Large intestine (tissue), 3 donors: ENCODE measurements around the gene ERN2. TPM values are rescaled to one million over a fixed set of nuclear protein-coding genes. Genes with fewer than 3 reads are reported as not detected.
A peak's percentile ranks its signal among the peaks of the same experiment; 100 is the strongest.
"Not testable (repeated sequence)": the region's sequence is repeated elsewhere in the genome, so short reads cannot be mapped to it uniquely, and the experiment has no call there.

Source experiments
- DNase-seq, 2 donors: peaks; one replicate each; pipeline versions ENCODE4 v3.0.0 to v3.0.0-alpha.2; 2013
- H3K27ac ChIP-seq: one replicate; pipeline ENCODE4 v1.5.1; 2013; ENCODE audit warnings: low read length
- H3K27me3 ChIP-seq: 2 replicates; pipeline ENCODE4 v1.6.1; 2013; ENCODE audit warnings: low read length; ENCODE audit not compliant: control insufficient read depth, insufficient read depth
- H3K36me3 ChIP-seq: 2 replicates; pipeline ENCODE4 v1.6.1; 2013; ENCODE audit warnings: low read length; ENCODE audit not compliant: control insufficient read depth, insufficient read depth
- H3K4me1 ChIP-seq: one replicate; pipeline ENCODE4 v1.6.1; 2013; ENCODE audit warnings: low read length; ENCODE audit not compliant: control insufficient read depth, insufficient read depth
- H3K4me3 ChIP-seq: one replicate; pipeline ENCODE4 v1.5.1; 2013; ENCODE audit warnings: low read length
- H3K9me3 ChIP-seq: one replicate; pipeline ENCODE4 v1.6.1; 2013; ENCODE audit warnings: mild to moderate bottlenecking, low read depth, low read length, moderate library complexity; ENCODE audit not compliant: control insufficient read depth
- WGBS: methylation state at CpG from one replicate; pipeline ENCODE4 v1.1.5; 2013; ENCODE audit warnings: low lambda C conversion rate; ENCODE audit not compliant: insufficient coverage; 5-methylcytosine and 5-hydroxymethylcytosine counted together
- polyA plus RNA-seq: library from polyadenylated mRNA; unstranded; fragments of 120-200 nt; gene quantifications from one replicate; pipeline ENCODE4 v1.2.1, GENCODE V29; 2013

The ERN2 gene
- polyA plus RNA-seq, 1 donor, result 17.6 TPM

- not testable (repeated sequence) for H3K4me1 ChIP-seq, H3K36me3 ChIP-seq, H3K9me3 ChIP-seq, H3K27ac ChIP-seq, H3K4me3 ChIP-seq, DNase-seq, H3K27me3 ChIP-seq
- no CpG with 5 or more reads among the region's 9 CpGs for WGBS
These were observed 9.7 kb upstream of the ERN2 start for GRCh38 chr16:23722613-23723240.

- Histone ChIP-seq H3K27ac (no peak overlapping the region), H3K4me1 (peaks cover 5% of the 10 kb centered on the region), H3K9me3 (no peaks in the 10 kb centered on the region), H3K4me3 (no peak overlapping the region), H3K27me3 (peaks cover 31% of the 10 kb centered on the region), H3K36me3 (no peaks in the 10 kb centered on the region)
- 84% methylated on average over 3 of the region's 5 CpGs for WGBS
- DNase-seq, result no peak
These were observed 3.5 kb upstream of the ERN2 start for GRCh38 chr16:23716484-23716883.

GRCh38 chr16:23711785-23712184 is 1.2 kb downstream of the ERN2 start:
- peaks cover 29% of the 10 kb centered on the region for H3K27me3 ChIP-seq
- H3K4me1 ChIP-seq, result peaks cover 5% of the 10 kb centered on the region
- no peak overlapping the region for H3K4me3 ChIP-seq
- H3K27ac ChIP-seq, result no peak overlapping the region
- no peaks in the 10 kb centered on the region for H3K36me3 ChIP-seq
- WGBS, result no CpG with 5 or more reads among the region's 4 CpGs
- H3K9me3 ChIP-seq, result no peaks in the 10 kb centered on the region
- peak in 1 of 2 donors; percentile 61 for DNase-seq

GRCh38 chr16:23710504-23710903 is 2.5 kb downstream of the ERN2 start:
- Histone ChIP-seq H3K4me1 (peaks cover 5% of the 10 kb centered on the region), H3K27ac (no peak overlapping the region), H3K9me3 (no peaks in the 10 kb centered on the region), H3K36me3 (no peaks in the 10 kb centered on the region), H3K4me3 (no peak overlapping the region), H3K27me3 (peaks cover 29% of the 10 kb centered on the region)
- no CpG with 5 or more reads among the region's 3 CpGs for WGBS
- DNase-seq, result no peak

- WGBS, result no CpG with 5 or more reads among the region's 2 CpGs
- Histone ChIP-seq H3K9me3 (no peaks in the 10 kb centered on the region), H3K36me3 (no peaks in the 10 kb centered on the region), H3K27ac (no peak overlapping the region), H3K4me3 (no peak overlapping the region), H3K27me3 (peaks cover 29% of the 10 kb centered on the region), H3K4me1 (peaks cover 5% of the 10 kb centered on the region)
- no peak for DNase-seq
These were observed 3.0 kb downstream of the ERN2 start for GRCh38 chr16:23710008-23710407.

- Histone ChIP-seq H3K27ac (no peak overlapping the region), H3K4me1 (peaks cover 5% of the 10 kb centered on the region), H3K27me3 (peaks cover 27% of the 10 kb centered on the region), H3K36me3 (no peaks in the 10 kb centered on the region), H3K9me3 (no peaks in the 10 kb centered on the region), H3K4me3 (no peak overlapping the region)
- DNase-seq, result no peak
These were observed 3.5 kb downstream of the ERN2 start for GRCh38 chr16:23709536-23709935.

- no peak for DNase-seq
- H3K9me3 ChIP-seq, result no peaks in the 10 kb centered on the region
- no peaks in the 10 kb centered on the region for H3K4me1 ChIP-seq
- peaks cover under 1% of the 10 kb centered on the region for H3K27me3 ChIP-seq
- H3K36me3 ChIP-seq, result no peaks in the 10 kb centered on the region
- H3K4me3 ChIP-seq, result no peak overlapping the region
- no CpG with 5 or more reads among the region's 4 CpGs for WGBS
- no peak overlapping the region for H3K27ac ChIP-seq
These were observed 6.6 kb downstream of the ERN2 start for GRCh38 chr16:23706439-23706838.

GRCh38 chr16:23705517-23705902 is 7.5 kb downstream of the ERN2 start:
- Histone ChIP-seq H3K4me1 (no peaks in the 10 kb centered on the region), H3K27me3 (no peaks in the 10 kb centered on the region), H3K9me3 (no peaks in the 10 kb centered on the region), H3K27ac (no peak overlapping the region), H3K36me3 (no peaks in the 10 kb centered on the region), H3K4me3 (no peak overlapping the region)
- no CpG with 5 or more reads among the region's 2 CpGs for WGBS
- no peak for DNase-seq

- Histone ChIP-seq H3K27me3 (no peaks in the 10 kb centered on the region), H3K4me1 (no peaks in the 10 kb centered on the region), H3K36me3 (no peaks in the 10 kb centered on the region), H3K4me3 (no peak overlapping the region), H3K9me3 (no peaks in the 10 kb centered on the region), H3K27ac (no peak overlapping the region)
- WGBS, result no CpG with 5 or more reads among the region's 22 CpGs
- DNase-seq, result no peak
These were observed 8.1 kb downstream of the ERN2 start for GRCh38 chr16:23704772-23705516.

- H3K27me3 ChIP-seq, result no peaks in the 10 kb centered on the region
- no peaks in the 10 kb centered on the region for H3K4me1 ChIP-seq
- no peak overlapping the region for H3K4me3 ChIP-seq
- H3K27ac ChIP-seq, result no peak overlapping the region
- DNase-seq, result no peak
- no peaks in the 10 kb centered on the region for H3K36me3 ChIP-seq
- WGBS, result 51% methylated on average over 2 of the region's 2 CpGs
- no peaks in the 10 kb centered on the region for H3K9me3 ChIP-seq
These were observed 10.1 kb downstream of the ERN2 start for GRCh38 chr16:23702951-23703350.

- no peaks in the 10 kb centered on the region for H3K9me3 ChIP-seq
- H3K27me3 ChIP-seq, result no peaks in the 10 kb centered on the region
- WGBS, result no CpG with 5 or more reads among the region's 8 CpGs
- H3K4me1 ChIP-seq, result no peaks in the 10 kb centered on the region
- no peak overlapping the region for H3K27ac ChIP-seq
- H3K36me3 ChIP-seq, result no peaks in the 10 kb centered on the region
- DNase-seq, result no peak
- H3K4me3 ChIP-seq, result no peak overlapping the region
These were observed 12.0 kb downstream of the ERN2 start for GRCh38 chr16:23701045-23701444.
